GM19023 (cell line): ENCODE data around the gene MEGF6.
A peak's percentile ranks its signal among the peaks of the same experiment; 100 is the strongest.

Source experiments
- ATAC-seq: cut with Tn5 transposase; IDR thresholded peaks from one replicate; pipeline ENCODE4 v1.9.1; 2021; ENCODE audit warnings: mild to moderate bottlenecking, moderate library complexity; ENCODE audit not compliant: unreplicated experiment

Gene MEGF6

GRCh38 chr1:3611170-3612019 is at the start of gene MEGF6:
MEGF6 (minus strand) TSS chr1:3611508; CDS start chr1:3611268, 240 bp downstream.
- no peak for ATAC-seq

GRCh38 chr1:3660704-3661103 is 49.4 kb upstream of the MEGF6 start:
- no peak for ATAC-seq

- no peak for ATAC-seq
These were observed 47.8 kb upstream of the MEGF6 start for GRCh38 chr1:3659093-3659492.

- no peak for ATAC-seq
These were observed 46.9 kb upstream of the MEGF6 start for GRCh38 chr1:3658231-3658615.

GRCh38 chr1:3657578-3658230 is 46.4 kb upstream of the MEGF6 start:
- no peak for ATAC-seq

GRCh38 chr1:3657096-3657475 is 45.8 kb upstream of the MEGF6 start:
- ATAC-seq = no peak

GRCh38 chr1:3656450-3657095 is 45.3 kb upstream of the MEGF6 start:
- ATAC-seq = peak; percentile 46

- no peak for ATAC-seq
These were observed 43.4 kb upstream of the MEGF6 start for GRCh38 chr1:3654549-3655281.

- ATAC-seq = no peak
These were observed 41.9 kb upstream of the MEGF6 start for GRCh38 chr1:3653286-3653618.

GRCh38 chr1:3652548-3653285 is 41.4 kb upstream of the MEGF6 start:
- no peak for ATAC-seq

- ATAC-seq = no peak
These were observed 40.7 kb upstream of the MEGF6 start, which contains the start of gene TP73 for GRCh38 chr1:3651930-3652547. TP73 (plus strand) TSS chr1:3652516; CDS start chr1:3682366, 29,850 bp downstream.

GRCh38 chr1:3651026-3651929 is 40.0 kb upstream of the MEGF6 start:
- no peak for ATAC-seq

GRCh38 chr1:3650248-3651025 is 39.1 kb upstream of the MEGF6 start:
- no peak for ATAC-seq

- peak; percentile 64 for ATAC-seq
These were observed 38.3 kb upstream of the MEGF6 start, which contains the start of gene WRAP73 for GRCh38 chr1:3649342-3650247. WRAP73 (minus strand) TSS chr1:3650103; CDS start chr1:3649999, 104 bp downstream.

- no peak for ATAC-seq
These were observed 35.3 kb upstream of the MEGF6 start for GRCh38 chr1:3646596-3646995.

GRCh38 chr1:3645666-3646355 is 34.5 kb upstream of the MEGF6 start:
- ATAC-seq = no peak

GRCh38 chr1:3645247-3645646 is 33.9 kb upstream of the MEGF6 start:
- ATAC-seq = no peak
